HL-60 (cell line): Measurements from ENCODE around the gene SPTAN1.

Source experiments
- GABPA ChIP-seq: IDR thresholded peaks from 2 replicates; pipeline ENCODE4 v1.6.1; 2012; ENCODE audit warnings: low read depth
- POLR2AphosphoS5 ChIP-seq: IDR thresholded peaks from 2 replicates; pipeline ENCODE4 v1.6.1; 2012; ENCODE audit warnings: low read depth
- SPI1 ChIP-seq: IDR thresholded peaks from 2 replicates; pipeline ENCODE4 v1.6.1; 2012; ENCODE audit warnings: low read depth, mild to moderate bottlenecking, borderline replicate concordance
- TF ChIP-seq, protein P1 (sequence below): IDR thresholded peaks from one replicate; pipeline ENCODE4 v1.5.1; 2011; ENCODE audit warnings: low read length, control low read depth, inconsistent platforms; ENCODE audit not compliant: insufficient read depth
- TF ChIP-seq, protein P2 (sequence below): IDR thresholded peaks from 2 replicates; pipeline ENCODE4 v1.6.1; 2012; ENCODE audit warnings: low read depth; ENCODE audit not compliant: insufficient replicate concordance

DNA sequence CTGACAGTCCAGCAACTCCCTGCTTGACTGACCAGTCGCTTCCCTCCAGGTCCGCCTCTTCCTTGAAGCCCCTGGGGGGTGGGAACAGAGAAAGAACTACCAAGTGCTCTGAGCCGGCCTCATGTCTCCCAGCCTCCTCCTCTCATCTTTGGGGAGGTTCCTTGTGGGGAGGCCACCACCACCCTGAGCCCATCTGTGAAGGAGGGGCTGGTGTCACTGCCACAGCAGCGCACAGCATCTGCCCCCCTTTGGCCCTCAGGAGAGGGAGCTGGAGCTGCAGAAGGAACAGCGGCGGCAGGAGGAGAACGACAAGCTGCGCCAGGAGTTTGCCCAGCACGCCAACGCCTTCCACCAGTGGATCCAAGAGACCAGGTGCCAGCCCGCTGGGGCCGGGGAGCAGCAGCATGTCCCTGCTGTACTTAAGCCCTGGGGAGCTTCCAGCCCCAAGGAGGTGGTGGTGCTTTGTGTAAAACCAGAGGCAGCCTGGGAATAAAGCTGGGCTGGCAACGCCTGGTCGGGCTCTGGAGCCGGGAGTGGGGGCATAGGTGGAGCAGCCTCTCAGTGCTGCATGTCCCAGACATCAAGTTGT lies 74.8 kb downstream of the SPTAN1 start:
- TF ChIP-seq, protein P1, sequence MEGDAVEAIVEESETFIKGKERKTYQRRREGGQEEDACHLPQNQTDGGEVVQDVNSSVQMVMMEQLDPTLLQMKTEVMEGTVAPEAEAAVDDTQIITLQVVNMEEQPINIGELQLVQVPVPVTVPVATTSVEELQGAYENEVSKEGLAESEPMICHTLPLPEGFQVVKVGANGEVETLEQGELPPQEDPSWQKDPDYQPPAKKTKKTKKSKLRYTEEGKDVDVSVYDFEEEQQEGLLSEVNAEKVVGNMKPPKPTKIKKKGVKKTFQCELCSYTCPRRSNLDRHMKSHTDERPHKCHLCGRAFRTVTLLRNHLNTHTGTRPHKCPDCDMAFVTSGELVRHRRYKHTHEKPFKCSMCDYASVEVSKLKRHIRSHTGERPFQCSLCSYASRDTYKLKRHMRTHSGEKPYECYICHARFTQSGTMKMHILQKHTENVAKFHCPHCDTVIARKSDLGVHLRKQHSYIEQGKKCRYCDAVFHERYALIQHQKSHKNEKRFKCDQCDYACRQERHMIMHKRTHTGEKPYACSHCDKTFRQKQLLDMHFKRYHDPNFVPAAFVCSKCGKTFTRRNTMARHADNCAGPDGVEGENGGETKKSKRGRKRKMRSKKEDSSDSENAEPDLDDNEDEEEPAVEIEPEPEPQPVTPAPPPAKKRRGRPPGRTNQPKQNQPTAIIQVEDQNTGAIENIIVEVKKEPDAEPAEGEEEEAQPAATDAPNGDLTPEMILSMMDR, result no peak
- TF ChIP-seq GABPA, result no peak
- TF ChIP-seq POLR2AphosphoS5, result no peak
- no peak for TF ChIP-seq SPI1
- TF ChIP-seq, protein P2, sequence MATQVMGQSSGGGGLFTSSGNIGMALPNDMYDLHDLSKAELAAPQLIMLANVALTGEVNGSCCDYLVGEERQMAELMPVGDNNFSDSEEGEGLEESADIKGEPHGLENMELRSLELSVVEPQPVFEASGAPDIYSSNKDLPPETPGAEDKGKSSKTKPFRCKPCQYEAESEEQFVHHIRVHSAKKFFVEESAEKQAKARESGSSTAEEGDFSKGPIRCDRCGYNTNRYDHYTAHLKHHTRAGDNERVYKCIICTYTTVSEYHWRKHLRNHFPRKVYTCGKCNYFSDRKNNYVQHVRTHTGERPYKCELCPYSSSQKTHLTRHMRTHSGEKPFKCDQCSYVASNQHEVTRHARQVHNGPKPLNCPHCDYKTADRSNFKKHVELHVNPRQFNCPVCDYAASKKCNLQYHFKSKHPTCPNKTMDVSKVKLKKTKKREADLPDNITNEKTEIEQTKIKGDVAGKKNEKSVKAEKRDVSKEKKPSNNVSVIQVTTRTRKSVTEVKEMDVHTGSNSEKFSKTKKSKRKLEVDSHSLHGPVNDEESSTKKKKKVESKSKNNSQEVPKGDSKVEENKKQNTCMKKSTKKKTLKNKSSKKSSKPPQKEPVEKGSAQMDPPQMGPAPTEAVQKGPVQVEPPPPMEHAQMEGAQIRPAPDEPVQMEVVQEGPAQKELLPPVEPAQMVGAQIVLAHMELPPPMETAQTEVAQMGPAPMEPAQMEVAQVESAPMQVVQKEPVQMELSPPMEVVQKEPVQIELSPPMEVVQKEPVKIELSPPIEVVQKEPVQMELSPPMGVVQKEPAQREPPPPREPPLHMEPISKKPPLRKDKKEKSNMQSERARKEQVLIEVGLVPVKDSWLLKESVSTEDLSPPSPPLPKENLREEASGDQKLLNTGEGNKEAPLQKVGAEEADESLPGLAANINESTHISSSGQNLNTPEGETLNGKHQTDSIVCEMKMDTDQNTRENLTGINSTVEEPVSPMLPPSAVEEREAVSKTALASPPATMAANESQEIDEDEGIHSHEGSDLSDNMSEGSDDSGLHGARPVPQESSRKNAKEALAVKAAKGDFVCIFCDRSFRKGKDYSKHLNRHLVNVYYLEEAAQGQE, result no peak
